ENCODE measurements around the gene SHC1.

DNA sequence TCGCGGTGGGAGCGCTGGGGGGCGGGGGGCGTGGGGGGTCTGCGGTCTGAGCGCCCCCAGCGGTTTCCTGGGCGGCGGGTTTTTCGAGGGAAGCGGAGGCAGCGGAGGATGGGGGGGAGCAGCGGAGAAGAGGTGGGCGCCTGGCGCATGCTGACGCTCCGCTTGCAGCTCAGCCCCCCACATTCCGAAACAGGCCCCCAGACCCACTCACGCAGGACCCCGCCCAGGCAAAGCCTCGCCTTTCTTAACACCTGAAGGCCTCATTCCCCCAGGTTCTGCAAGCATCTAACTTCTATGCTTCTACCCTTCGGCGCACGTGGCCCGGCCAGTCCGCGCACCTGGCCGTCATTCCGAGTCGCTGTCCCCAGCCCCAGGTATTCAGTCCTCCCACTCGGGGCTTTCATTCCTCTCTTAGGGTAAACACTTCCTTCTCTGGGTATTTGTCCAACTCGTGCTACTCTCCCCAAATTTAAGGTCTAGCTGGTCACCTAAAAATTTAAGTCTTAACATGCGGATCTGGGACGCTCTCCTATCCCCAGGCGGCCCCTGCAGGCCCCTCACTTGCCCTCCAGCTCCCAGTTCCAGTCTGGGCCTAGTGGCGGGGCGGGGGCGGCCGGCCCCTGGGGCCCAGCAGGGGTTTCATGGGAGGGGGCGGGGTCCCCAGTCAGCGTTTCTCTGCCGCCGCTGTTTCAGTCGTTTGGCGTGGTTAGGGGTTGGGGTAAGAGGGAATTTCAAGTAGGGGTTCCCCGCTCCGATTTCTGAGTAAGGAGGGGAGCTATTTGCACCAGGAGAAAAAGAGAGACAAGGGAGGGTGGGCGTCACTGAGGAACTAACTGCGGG is 29.2 kb upstream of the SHC1 start:
- TF ChIP-seq, protein P1, sequence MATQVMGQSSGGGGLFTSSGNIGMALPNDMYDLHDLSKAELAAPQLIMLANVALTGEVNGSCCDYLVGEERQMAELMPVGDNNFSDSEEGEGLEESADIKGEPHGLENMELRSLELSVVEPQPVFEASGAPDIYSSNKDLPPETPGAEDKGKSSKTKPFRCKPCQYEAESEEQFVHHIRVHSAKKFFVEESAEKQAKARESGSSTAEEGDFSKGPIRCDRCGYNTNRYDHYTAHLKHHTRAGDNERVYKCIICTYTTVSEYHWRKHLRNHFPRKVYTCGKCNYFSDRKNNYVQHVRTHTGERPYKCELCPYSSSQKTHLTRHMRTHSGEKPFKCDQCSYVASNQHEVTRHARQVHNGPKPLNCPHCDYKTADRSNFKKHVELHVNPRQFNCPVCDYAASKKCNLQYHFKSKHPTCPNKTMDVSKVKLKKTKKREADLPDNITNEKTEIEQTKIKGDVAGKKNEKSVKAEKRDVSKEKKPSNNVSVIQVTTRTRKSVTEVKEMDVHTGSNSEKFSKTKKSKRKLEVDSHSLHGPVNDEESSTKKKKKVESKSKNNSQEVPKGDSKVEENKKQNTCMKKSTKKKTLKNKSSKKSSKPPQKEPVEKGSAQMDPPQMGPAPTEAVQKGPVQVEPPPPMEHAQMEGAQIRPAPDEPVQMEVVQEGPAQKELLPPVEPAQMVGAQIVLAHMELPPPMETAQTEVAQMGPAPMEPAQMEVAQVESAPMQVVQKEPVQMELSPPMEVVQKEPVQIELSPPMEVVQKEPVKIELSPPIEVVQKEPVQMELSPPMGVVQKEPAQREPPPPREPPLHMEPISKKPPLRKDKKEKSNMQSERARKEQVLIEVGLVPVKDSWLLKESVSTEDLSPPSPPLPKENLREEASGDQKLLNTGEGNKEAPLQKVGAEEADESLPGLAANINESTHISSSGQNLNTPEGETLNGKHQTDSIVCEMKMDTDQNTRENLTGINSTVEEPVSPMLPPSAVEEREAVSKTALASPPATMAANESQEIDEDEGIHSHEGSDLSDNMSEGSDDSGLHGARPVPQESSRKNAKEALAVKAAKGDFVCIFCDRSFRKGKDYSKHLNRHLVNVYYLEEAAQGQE (IDR thresholded peaks at IDR 0.05; ENCODE audit: unreplicated experiment), result peak; percentile 23
- TF ChIP-seq, protein P2, sequence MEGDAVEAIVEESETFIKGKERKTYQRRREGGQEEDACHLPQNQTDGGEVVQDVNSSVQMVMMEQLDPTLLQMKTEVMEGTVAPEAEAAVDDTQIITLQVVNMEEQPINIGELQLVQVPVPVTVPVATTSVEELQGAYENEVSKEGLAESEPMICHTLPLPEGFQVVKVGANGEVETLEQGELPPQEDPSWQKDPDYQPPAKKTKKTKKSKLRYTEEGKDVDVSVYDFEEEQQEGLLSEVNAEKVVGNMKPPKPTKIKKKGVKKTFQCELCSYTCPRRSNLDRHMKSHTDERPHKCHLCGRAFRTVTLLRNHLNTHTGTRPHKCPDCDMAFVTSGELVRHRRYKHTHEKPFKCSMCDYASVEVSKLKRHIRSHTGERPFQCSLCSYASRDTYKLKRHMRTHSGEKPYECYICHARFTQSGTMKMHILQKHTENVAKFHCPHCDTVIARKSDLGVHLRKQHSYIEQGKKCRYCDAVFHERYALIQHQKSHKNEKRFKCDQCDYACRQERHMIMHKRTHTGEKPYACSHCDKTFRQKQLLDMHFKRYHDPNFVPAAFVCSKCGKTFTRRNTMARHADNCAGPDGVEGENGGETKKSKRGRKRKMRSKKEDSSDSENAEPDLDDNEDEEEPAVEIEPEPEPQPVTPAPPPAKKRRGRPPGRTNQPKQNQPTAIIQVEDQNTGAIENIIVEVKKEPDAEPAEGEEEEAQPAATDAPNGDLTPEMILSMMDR (conservative IDR thresholded peaks at IDR 0.05; ENCODE audit: low read depth in 2 of 2), result 0 out of 4 replicates have a peak, but pooled peaks of 1 of the 2 experiments have one; percentile 1
- TF ChIP-seq EZH2phosphoT487 (IDR thresholded peaks at IDR 0.05; ENCODE audit: unreplicated experiment), result no peak
- no peak for TF ChIP-seq CREB1 (CRISPR knock-in tag; IDR thresholded peaks at IDR 0.05; ENCODE audit: low read depth)
